Femur (tissue), 1 donor: Measurements from ENCODE around the gene ATF6B.
"Not testable (repeated sequence)": the region's sequence is repeated elsewhere in the genome, so short reads cannot be mapped to it uniquely, and the experiment has no call there.

Experiments used
- DNase-seq: peaks from one replicate; pipeline ENCODE4 v3.0.0-alpha.2; 2017

The ATF6B gene

GRCh38 chr6:32102255-32102654 lies 25.8 kb downstream of the ATF6B start:
- no peak for DNase-seq

- DNase-seq, result not testable (repeated sequence)
These were observed 27.8 kb downstream of the ATF6B start for GRCh38 chr6:32100251-32100650.

- no peak for DNase-seq
These were observed 30.7 kb downstream of the ATF6B start for GRCh38 chr6:32097364-32097763.

- no peak for DNase-seq
These were observed 31.4 kb downstream of the ATF6B start for GRCh38 chr6:32096394-32097258.

GRCh38 chr6:32096087-32096393 lies 32.0 kb downstream of the ATF6B start:
- no peak for DNase-seq

- no peak for DNase-seq
These were observed 32.5 kb downstream of the ATF6B start for GRCh38 chr6:32095338-32096086.

GRCh38 chr6:32092760-32093497 lies 35.1 kb downstream of the ATF6B start:
- DNase-seq, result no peak

- no peak for DNase-seq
These were observed 38.8 kb downstream of the ATF6B start for GRCh38 chr6:32089082-32089828.

GRCh38 chr6:32088487-32089049 lies 39.5 kb downstream of the ATF6B start:
- DNase-seq, result no peak

- DNase-seq, result peak; percentile 88
These were observed 40.2 kb downstream of the ATF6B start for GRCh38 chr6:32087574-32088486.

GRCh38 chr6:32086661-32087573 lies 41.1 kb downstream of the ATF6B start:
- no peak for DNase-seq

GRCh38 chr6:32085759-32086459 lies 42.1 kb downstream of the ATF6B start:
- no peak for DNase-seq

- no peak for DNase-seq
These were observed 43.3 kb downstream of the ATF6B start for GRCh38 chr6:32084780-32085179.

- no peak for DNase-seq
These were observed 44.0 kb downstream of the ATF6B start for GRCh38 chr6:32083812-32084768.

GRCh38 chr6:32082935-32083334 lies 45.1 kb downstream of the ATF6B start:
- DNase-seq, result no peak

GRCh38 chr6:32082478-32082877 lies 45.6 kb downstream of the ATF6B start:
- DNase-seq, result peak; percentile 72

- peak; percentile 90 for DNase-seq
These were observed 46.7 kb downstream of the ATF6B start for GRCh38 chr6:32081168-32081990.
